OCI-LY3 (cell line): Measurements from ENCODE around the gene SULT1A3.
"Not testable (repeated sequence)": the region's sequence is repeated elsewhere in the genome, so short reads cannot be mapped to it uniquely, and the experiment has no call there.

Source experiments
- CTCF ChIP-seq: fragments of 200-600, 300-600 bp; sonication (generic); IDR thresholded peaks from 2 replicates; pipeline ENCODE4 v1.5.1; 2014; ENCODE audit warnings: antibody characterized with exemption, low read length, low read depth
- EZH2phosphoT487 ChIP-seq: fragments of 200-600 bp; shearing (Covaris generic); IDR thresholded peaks from 2 replicates; pipeline ENCODE4 v1.6.1; 2018; ENCODE audit warnings: antibody characterized with exemption, mixed run types, low read depth

- not testable (repeated sequence) for TF ChIP-seq CTCF, EZH2phosphoT487
These were observed 29.6 kb upstream of the SULT1A3 start for GRCh38 chr16:30169416-30169815.
